ENCODE data around the gene TFRC. TPM values are rescaled to one million over a fixed set of nuclear protein-coding genes. Genes with fewer than 3 reads are reported as not detected.

The TFRC gene
- total RNA-seq, 1 donor from 2014 or later: 74.0 TPM

GRCh38 chr3:195999896-196000295 lies 82.0 kb downstream of the TFRC start:
- TF ChIP-seq, protein P1, sequence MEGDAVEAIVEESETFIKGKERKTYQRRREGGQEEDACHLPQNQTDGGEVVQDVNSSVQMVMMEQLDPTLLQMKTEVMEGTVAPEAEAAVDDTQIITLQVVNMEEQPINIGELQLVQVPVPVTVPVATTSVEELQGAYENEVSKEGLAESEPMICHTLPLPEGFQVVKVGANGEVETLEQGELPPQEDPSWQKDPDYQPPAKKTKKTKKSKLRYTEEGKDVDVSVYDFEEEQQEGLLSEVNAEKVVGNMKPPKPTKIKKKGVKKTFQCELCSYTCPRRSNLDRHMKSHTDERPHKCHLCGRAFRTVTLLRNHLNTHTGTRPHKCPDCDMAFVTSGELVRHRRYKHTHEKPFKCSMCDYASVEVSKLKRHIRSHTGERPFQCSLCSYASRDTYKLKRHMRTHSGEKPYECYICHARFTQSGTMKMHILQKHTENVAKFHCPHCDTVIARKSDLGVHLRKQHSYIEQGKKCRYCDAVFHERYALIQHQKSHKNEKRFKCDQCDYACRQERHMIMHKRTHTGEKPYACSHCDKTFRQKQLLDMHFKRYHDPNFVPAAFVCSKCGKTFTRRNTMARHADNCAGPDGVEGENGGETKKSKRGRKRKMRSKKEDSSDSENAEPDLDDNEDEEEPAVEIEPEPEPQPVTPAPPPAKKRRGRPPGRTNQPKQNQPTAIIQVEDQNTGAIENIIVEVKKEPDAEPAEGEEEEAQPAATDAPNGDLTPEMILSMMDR (IDR thresholded peaks at IDR 0.05; ENCODE audit: unreplicated experiment): no peak
- Mint-ChIP-seq H3K9me3 (ENCODE audit: low read depth) (peaks cover 9% of the 10 kb centered on the region), H3K27me3 (peaks cover 31% of the 10 kb centered on the region), H3K36me3 (ENCODE audit: insufficient read depth) (peaks cover 3% of the 10 kb centered on the region), H3K4me1 (ENCODE audit: low read depth) (no peaks in the 10 kb centered on the region), H3K27ac (no peak overlapping the region), H3K4me3 (ENCODE audit: low read depth) (no peak overlapping the region)
- DNase-seq (ENCODE audit: low spot score, unreplicated experiment): no peak

Other genes with a start within 250 kb of the TFRC start
- gene TNK2, start 173.5 kb downstream of the TFRC start, total RNA-seq: 57.3 and 73.6 TPM in 2 replicates
- gene ZDHHC19, start 129.3 kb upstream of the TFRC start, total RNA-seq: not detected in 2 replicates
- gene SLC51A, start 134.4 kb upstream of the TFRC start, total RNA-seq: 0.34 and 0.62 TPM in 2 replicates
- 33.9 and 42.9 TPM in 2 replicates for gene PCYT1A, start 205.6 kb upstream of the TFRC start, total RNA-seq
- gene DYNLT2B, start 236.2 kb upstream of the TFRC start, total RNA-seq: 34.4 and 40.5 TPM in 2 replicates

Data from progenitor cell of endocrine pancreas (in vitro differentiated cells).